Trophoblast cell (in vitro differentiated cells and primary cell): ENCODE results near the gene MRPL24.
A peak's percentile ranks its signal among the peaks of the same experiment; 100 is the strongest.

Experiments
- DNase-seq, 2 donors: peaks; one replicate each; pipeline ENCODE4 v3.0.0-alpha.2; 2016
- H2AFZ ChIP-seq: 2 replicates; pipeline ENCODE4 v1.6.1; 2013; ENCODE audit warnings: low read length, moderate library complexity, mild to moderate bottlenecking; ENCODE audit not compliant: insufficient read depth, poor library complexity
- H2AK5ac ChIP-seq: 2 replicates; pipeline ENCODE4 v1.6.1; 2013; ENCODE audit warnings: mild to moderate bottlenecking, low read length
- H2BK120ac ChIP-seq: 2 replicates; pipeline ENCODE4 v1.6.1; 2013; ENCODE audit warnings: low read length, mild to moderate bottlenecking, moderate library complexity; ENCODE audit not compliant: insufficient read depth, poor library complexity
- H2BK12ac ChIP-seq: 2 replicates; pipeline ENCODE4 v1.6.1; 2013; ENCODE audit warnings: mild to moderate bottlenecking, low read length, moderate library complexity
- H2BK5ac ChIP-seq: 2 replicates; pipeline ENCODE4 v1.6.1; 2013; ENCODE audit warnings: low read length, low read depth, moderate library complexity, mild to moderate bottlenecking; ENCODE audit not compliant: poor library complexity
- H3K14ac ChIP-seq: 2 replicates; pipeline ENCODE4 v1.6.1; 2013; ENCODE audit warnings: mild to moderate bottlenecking, low read length
- H3K18ac ChIP-seq: 2 replicates; pipeline ENCODE4 v1.6.1; 2013; ENCODE audit warnings: mild to moderate bottlenecking, low read length
- H3K23ac ChIP-seq: 2 replicates; pipeline ENCODE4 v1.6.1; 2013; ENCODE audit warnings: low read length
- H3K27ac ChIP-seq: 2 replicates; pipeline ENCODE4 v1.5.1; 2013; ENCODE audit warnings: low read depth, mild to moderate bottlenecking, inconsistent platforms, low read length, moderate library complexity
- H3K27me3 ChIP-seq: 2 replicates; pipeline ENCODE4 v1.6.1; 2013; ENCODE audit warnings: inconsistent platforms, mild to moderate bottlenecking, low read length, moderate library complexity; ENCODE audit not compliant: insufficient read depth
- H3K36me3 ChIP-seq, 2 experiments: 1 replicate in 1 of 2; 2 replicates in 1 of 2; pipeline ENCODE4 v1.6.1; 2013; ENCODE audit warnings: low read length in 2 of 2, mild to moderate bottlenecking in 2 of 2, moderate library complexity in 1 of 2; ENCODE audit not compliant: insufficient read depth in 2 of 2, control insufficient read depth in 1 of 2
- H3K4ac ChIP-seq: 2 replicates; pipeline ENCODE4 v1.6.1; 2013; ENCODE audit warnings: low read depth, mild to moderate bottlenecking, low read length, moderate library complexity
- H3K4me1 ChIP-seq, 2 experiments: 1 replicate in 1 of 2; 2 replicates in 1 of 2; pipeline ENCODE4 v1.6.1; 2013; ENCODE audit warnings: low read length in 2 of 2, mild to moderate bottlenecking in 2 of 2, moderate library complexity in 1 of 2; ENCODE audit not compliant: insufficient read depth in 2 of 2, control insufficient read depth in 1 of 2
- H3K4me2 ChIP-seq: 2 replicates; pipeline ENCODE4 v1.6.1; 2013; ENCODE audit warnings: inconsistent platforms, mild to moderate bottlenecking, low read length, moderate library complexity
- H3K4me3 ChIP-seq: 2 replicates; pipeline ENCODE4 v1.5.1; 2013; ENCODE audit warnings: mild to moderate bottlenecking, low read depth, low read length, inconsistent platforms
- H3K79me1 ChIP-seq: one replicate; pipeline ENCODE4 v1.6.1; 2013; ENCODE audit warnings: low read length
- H3K79me2 ChIP-seq: 2 replicates; pipeline ENCODE4 v1.6.1; 2013; ENCODE audit warnings: low read length, mild to moderate bottlenecking; ENCODE audit not compliant: control insufficient read depth, insufficient read depth, poor library complexity
- H3K9ac ChIP-seq: 2 replicates; pipeline ENCODE4 v1.6.1; 2013; ENCODE audit warnings: mild to moderate bottlenecking, low read length
- H3K9me3 ChIP-seq: 2 replicates; pipeline ENCODE4 v1.6.1; 2013; ENCODE audit warnings: low read depth, mild to moderate bottlenecking, control low read depth, inconsistent platforms, low read length; ENCODE audit not compliant: insufficient read depth
- H4K12ac ChIP-seq: 2 replicates; pipeline ENCODE4 v1.6.1; 2013; ENCODE audit warnings: low read depth, mild to moderate bottlenecking, low read length, moderate library complexity
- H4K8ac ChIP-seq: 2 replicates; pipeline ENCODE4 v1.6.1; 2013; ENCODE audit warnings: low read depth, mild to moderate bottlenecking, low read length, moderate library complexity
- H4K91ac ChIP-seq: one replicate; pipeline ENCODE4 v1.6.1; 2013; ENCODE audit warnings: low read depth, mild to moderate bottlenecking, low read length, moderate library complexity
- WGBS: extraction: QIAGEN DNeasy Blood & Tissue Kit; methylation state at CpG from one replicate; pipeline ENCODE4 v1.1.7; 2013; ENCODE audit warnings: missing lambda C conversion rate; ENCODE audit not compliant: insufficient read length, insufficient coverage; ENCODE audit errors: extremely low coverage; 5-methylcytosine and 5-hydroxymethylcytosine counted together

MRPL24 gene

GRCh38 chr1:156744786-156745419, 4.0 kb upstream of the MRPL24 start:
- H2BK12ac ChIP-seq = peak overlapping the region; percentile 19
- no peak overlapping the region for H3K14ac ChIP-seq
- H3K23ac ChIP-seq = no peak overlapping the region
- H2BK120ac ChIP-seq = no peak overlapping the region
- H2AFZ ChIP-seq = no peak overlapping the region
- H3K79me1 ChIP-seq = peaks cover 31% of the 10 kb centered on the region
- H3K27ac ChIP-seq = no peak overlapping the region
- no CpG with 5 or more reads among the region's 14 CpGs for WGBS
- H2AK5ac ChIP-seq = no peak overlapping the region
- no peak for DNase-seq
- peak overlapping the region; percentile 57 for H4K8ac ChIP-seq
- H4K12ac ChIP-seq = peak overlapping the region; percentile 48
- peak overlapping the region; percentile 93 for H3K4ac ChIP-seq
- no peak overlapping the region for H3K4me3 ChIP-seq
- H3K9me3 ChIP-seq = no peaks in the 10 kb centered on the region
- H3K27me3 ChIP-seq = no peaks in the 10 kb centered on the region
- H3K9ac ChIP-seq = peak overlapping the region; percentile 32
- H3K36me3 ChIP-seq = peaks cover 33 to 40% of the 10 kb centered on the region in 2 experiments
- H4K91ac ChIP-seq = no peak overlapping the region
- peaks cover 40 to 42% of the 10 kb centered on the region in 2 experiments for H3K4me1 ChIP-seq
- no peak overlapping the region for H2BK5ac ChIP-seq
- H3K4me2 ChIP-seq = no peak overlapping the region
- H3K79me2 ChIP-seq = peaks cover 38% of the 10 kb centered on the region
- peak overlapping the region; percentile 33 for H3K18ac ChIP-seq

DNA sequence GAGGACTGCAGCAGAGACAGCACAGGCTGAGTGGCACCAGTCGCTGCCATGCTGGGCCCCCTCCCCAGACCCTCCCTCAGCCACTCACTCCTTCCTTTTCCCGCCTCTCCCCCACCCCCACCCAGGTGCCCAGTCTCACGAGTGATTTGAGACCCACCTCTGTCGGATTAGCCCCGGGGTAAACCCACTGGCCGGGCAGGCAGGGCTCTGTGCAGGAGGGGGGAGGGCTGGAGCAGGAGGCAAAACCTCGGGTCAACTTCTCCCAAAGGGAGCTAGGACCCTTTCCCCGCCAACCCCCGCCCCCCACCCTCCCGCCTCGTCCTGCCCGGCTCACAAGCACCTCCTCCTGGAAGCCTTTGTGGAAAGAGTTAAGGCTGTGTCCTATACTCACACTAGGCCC, 3.5 kb upstream of the MRPL24 start:
- H3K4me3 ChIP-seq = no peak overlapping the region

DNA sequence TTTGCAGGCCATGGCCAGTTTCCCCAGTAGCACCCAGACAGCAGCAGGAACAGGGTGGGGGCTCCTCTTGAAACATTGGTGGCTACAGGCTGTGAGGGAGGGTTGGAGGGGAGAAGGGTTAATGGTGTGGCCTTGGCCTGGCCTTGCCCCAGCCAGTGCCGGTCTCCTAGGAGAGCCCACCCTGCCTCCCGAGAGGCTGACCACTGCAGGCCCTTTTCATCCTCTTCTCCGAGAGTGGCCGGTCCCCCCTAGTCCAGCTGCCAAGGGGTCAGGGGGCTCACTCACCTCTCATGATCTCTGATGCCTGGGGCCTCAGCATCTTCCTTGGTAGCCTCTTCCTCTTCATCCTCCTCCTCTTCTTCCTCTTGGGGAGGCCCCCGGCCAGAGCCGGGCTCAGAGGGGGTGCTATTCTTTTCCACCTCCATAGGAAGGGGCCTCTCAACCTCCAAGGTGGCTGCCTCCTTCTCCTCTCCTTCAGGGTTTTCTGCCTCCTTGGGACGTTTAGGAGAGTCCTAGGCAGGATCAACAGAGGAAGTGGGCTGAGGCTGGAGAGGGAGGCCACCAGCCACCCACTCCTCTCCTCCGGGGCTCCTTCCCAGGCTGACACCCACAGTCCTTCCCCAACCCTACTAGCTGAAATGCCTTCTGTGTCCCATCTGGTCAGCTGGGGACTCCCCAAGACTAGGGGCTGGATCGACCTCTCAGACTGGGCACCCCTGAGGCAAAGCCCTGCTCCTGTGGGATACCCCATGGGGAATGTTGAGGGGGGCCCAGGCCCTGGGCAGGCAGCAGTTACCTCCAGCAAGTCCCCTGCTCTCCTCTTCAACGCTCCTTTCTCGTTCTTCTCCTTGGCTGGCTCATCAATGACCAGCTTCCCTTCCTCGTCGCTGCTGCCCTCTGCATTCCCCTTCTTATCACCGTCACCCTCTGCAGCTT, 2.7 kb upstream of the MRPL24 start:
- Histone ChIP-seq H3K27ac (no peak overlapping the region), H2BK5ac (no peak overlapping the region), H3K36me3 (peaks cover 25 to 35% of the 10 kb centered on the region in 2 experiments), H2AK5ac (no peak overlapping the region), H4K12ac (no peak overlapping the region), H3K14ac (no peak overlapping the region), H4K8ac (no peak overlapping the region), H3K4me3 (no peak overlapping the region), H3K4ac (no peak overlapping the region), H3K9ac (no peak overlapping the region), H3K9me3 (no peaks in the 10 kb centered on the region), H3K79me2 (peaks cover 25% of the 10 kb centered on the region), H3K79me1 (peaks cover 24% of the 10 kb centered on the region), H3K18ac (no peak overlapping the region), H4K91ac (no peak overlapping the region), H3K27me3 (no peaks in the 10 kb centered on the region), H2BK120ac (no peak overlapping the region), H2BK12ac (no peak overlapping the region), H2AFZ (no peak overlapping the region), H3K23ac (no peak overlapping the region), H3K4me1 (peaks cover 27 to 29% of the 10 kb centered on the region in 2 experiments), H3K4me2 (no peak overlapping the region)
- DNase-seq = no peak
- no CpG with 5 or more reads among the region's 14 CpGs for WGBS

More for the DNA sequence above, 3.5 kb upstream of the MRPL24 start:
- Histone ChIP-seq H3K9me3 (no peaks in the 10 kb centered on the region), H3K18ac (no peak overlapping the region), H3K27me3 (no peaks in the 10 kb centered on the region), H3K79me1 (peaks cover 31% of the 10 kb centered on the region), H3K9ac (peak overlapping the region; percentile 32), H2BK5ac (no peak overlapping the region), H3K4me1 (peaks cover 34 to 36% of the 10 kb centered on the region in 2 experiments), H4K91ac (no peak overlapping the region), H4K12ac (no peak overlapping the region), H3K27ac (no peak overlapping the region), H3K4ac (no peak overlapping the region), H3K23ac (no peak overlapping the region), H3K4me2 (no peak overlapping the region), H2BK12ac (no peak overlapping the region), H3K79me2 (peaks cover 32% of the 10 kb centered on the region), H2AFZ (no peak overlapping the region), H4K8ac (no peak overlapping the region), H3K14ac (no peak overlapping the region), H2BK120ac (no peak overlapping the region), H2AK5ac (no peak overlapping the region), H3K36me3 (peaks cover 27 to 36% of the 10 kb centered on the region in 2 experiments)
- no CpG with 5 or more reads among the region's 12 CpGs for WGBS
- no peak for DNase-seq

DNA sequence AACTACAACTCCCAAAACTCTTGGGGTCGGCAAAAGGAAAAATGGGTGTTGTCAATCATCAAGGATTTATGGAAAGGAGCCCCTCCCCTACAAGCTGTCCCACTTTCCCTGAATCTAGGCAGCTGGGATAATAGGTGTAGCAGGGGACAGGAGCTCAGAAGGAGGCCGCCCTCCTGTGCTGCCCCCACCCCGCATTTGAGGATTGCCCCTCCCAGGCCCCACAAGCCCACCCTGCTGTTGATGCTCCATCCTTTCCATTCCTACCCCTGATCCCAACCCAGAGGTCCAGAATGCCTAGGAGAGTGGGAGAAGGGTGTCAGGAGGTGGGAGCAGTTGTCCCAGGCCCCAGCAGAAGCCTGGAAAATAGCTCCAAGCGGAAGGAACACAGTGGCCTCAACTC, 1.9 kb upstream of the MRPL24 start:
- H3K9ac ChIP-seq = no peak overlapping the region
- H3K79me1 ChIP-seq = peaks cover 18% of the 10 kb centered on the region
- no peak overlapping the region for H3K27ac ChIP-seq
- no peak overlapping the region for H4K91ac ChIP-seq
- no peak overlapping the region for H2AFZ ChIP-seq
- H2BK5ac ChIP-seq = no peak overlapping the region
- no peaks in the 10 kb centered on the region for H3K27me3 ChIP-seq
- H3K23ac ChIP-seq = no peak overlapping the region
- H3K14ac ChIP-seq = no peak overlapping the region
- H3K4ac ChIP-seq = no peak overlapping the region
- no peak overlapping the region for H2AK5ac ChIP-seq
- no CpG with 5 or more reads among the region's 4 CpGs for WGBS
- H3K4me2 ChIP-seq = no peak overlapping the region
- no peak overlapping the region for H3K18ac ChIP-seq
- peaks cover 19 to 21% of the 10 kb centered on the region in 2 experiments for H3K4me1 ChIP-seq
- H4K12ac ChIP-seq = no peak overlapping the region
- no peak overlapping the region for H3K4me3 ChIP-seq
- H3K36me3 ChIP-seq = peaks cover 31 to 43% of the 10 kb centered on the region in 2 experiments
- no peak for DNase-seq
- no peak overlapping the region for H2BK120ac ChIP-seq
- H3K79me2 ChIP-seq = peaks cover 18% of the 10 kb centered on the region
- no peaks in the 10 kb centered on the region for H3K9me3 ChIP-seq
- H2BK12ac ChIP-seq = no peak overlapping the region
- H4K8ac ChIP-seq = no peak overlapping the region
